IPS DF 6.9 (cell line): ENCODE measurements around the gene CRYBG3.

ENCODE experiments used
- DNase-seq: peaks from one replicate; pipeline ENCODE4 v3.0.0-alpha.2; 2013; ENCODE audit warnings: low read depth, low spot score
- H3K27ac ChIP-seq: one replicate; pipeline ENCODE4 v1.5.1; 2013; ENCODE audit warnings: low read length, control low read depth
- H3K27me3 ChIP-seq: 2 replicates; pipeline ENCODE4 v1.6.1; 2013; ENCODE audit warnings: mild to moderate bottlenecking, low read length; ENCODE audit not compliant: control insufficient read depth, insufficient read depth
- H3K36me3 ChIP-seq: 2 replicates; pipeline ENCODE4 v1.6.1; 2013; ENCODE audit warnings: low read length; ENCODE audit not compliant: control insufficient read depth, insufficient read depth
- H3K4me1 ChIP-seq: 2 replicates; pipeline ENCODE4 v1.6.1; 2013; ENCODE audit warnings: low read length; ENCODE audit not compliant: control insufficient read depth, insufficient read depth
- H3K4me3 ChIP-seq: 2 replicates; pipeline ENCODE4 v1.5.1; 2013; ENCODE audit warnings: mild to moderate bottlenecking, low read length
- H3K9me3 ChIP-seq: 2 replicates; pipeline ENCODE4 v1.6.1; 2013; ENCODE audit warnings: low read length, inconsistent platforms; ENCODE audit not compliant: control insufficient read depth, insufficient read depth
- WGBS: extraction: QIAGEN DNeasy Blood & Tissue Kit; methylation state at CpG from one replicate; pipeline ENCODE4 v1.1.7; 2013; ENCODE audit warnings: mixed read lengths, missing lambda C conversion rate; ENCODE audit not compliant: insufficient read length, insufficient coverage; 5-methylcytosine and 5-hydroxymethylcytosine counted together

The CRYBG3 gene

GRCh38 chr3:97871186-97871585, 49.4 kb downstream of the CRYBG3 start:
- H3K4me3 ChIP-seq, result no peak overlapping the region
- H3K27me3 ChIP-seq, result no peaks in the 10 kb centered on the region
- H3K4me1 ChIP-seq, result no peaks in the 10 kb centered on the region
- H3K27ac ChIP-seq, result no peak overlapping the region
- no peaks in the 10 kb centered on the region for H3K9me3 ChIP-seq
- no peaks in the 10 kb centered on the region for H3K36me3 ChIP-seq
- WGBS, result no CpG with 5 or more reads among the region's 3 CpGs
- no peak for DNase-seq

DNA sequence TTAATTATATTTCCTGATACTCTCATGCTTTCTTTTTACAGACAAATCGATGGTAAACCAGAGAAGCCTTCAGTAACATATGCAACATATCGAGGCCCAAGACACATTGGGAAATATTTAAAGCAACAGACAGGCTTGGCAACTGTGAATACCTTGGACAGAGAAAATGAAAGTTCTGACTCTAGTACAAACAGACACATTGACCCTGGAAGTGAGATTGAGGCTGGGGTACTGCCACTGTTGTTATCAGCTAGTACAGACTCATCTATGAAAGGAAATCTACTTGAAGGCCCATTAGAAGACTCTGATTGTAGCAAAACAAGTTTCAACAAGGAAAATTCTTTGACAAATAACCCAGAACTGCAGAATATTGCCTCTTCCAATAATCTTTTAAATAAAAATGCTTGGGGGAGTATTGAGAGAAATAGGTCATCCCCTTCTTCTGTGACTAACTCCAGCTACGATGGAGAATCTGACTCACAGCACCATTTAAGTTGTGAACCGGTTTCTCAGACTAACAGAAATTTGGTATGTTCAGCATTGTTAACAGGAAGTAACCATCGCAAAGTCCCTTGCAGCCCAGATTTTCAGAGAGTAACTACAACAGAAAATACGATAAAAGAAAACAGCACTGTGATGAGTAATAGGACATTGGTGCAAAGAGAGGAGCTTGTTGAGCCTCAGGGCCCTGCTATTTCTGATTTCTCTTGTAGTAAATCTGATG, 50.2 kb downstream of the CRYBG3 start:
- Histone ChIP-seq H3K9me3 (no peaks in the 10 kb centered on the region), H3K27ac (no peak overlapping the region), H3K4me1 (no peaks in the 10 kb centered on the region), H3K36me3 (no peaks in the 10 kb centered on the region), H3K4me3 (no peak overlapping the region), H3K27me3 (no peaks in the 10 kb centered on the region)
- no peak for DNase-seq
- no CpG with 5 or more reads among the region's 6 CpGs for WGBS

DNA sequence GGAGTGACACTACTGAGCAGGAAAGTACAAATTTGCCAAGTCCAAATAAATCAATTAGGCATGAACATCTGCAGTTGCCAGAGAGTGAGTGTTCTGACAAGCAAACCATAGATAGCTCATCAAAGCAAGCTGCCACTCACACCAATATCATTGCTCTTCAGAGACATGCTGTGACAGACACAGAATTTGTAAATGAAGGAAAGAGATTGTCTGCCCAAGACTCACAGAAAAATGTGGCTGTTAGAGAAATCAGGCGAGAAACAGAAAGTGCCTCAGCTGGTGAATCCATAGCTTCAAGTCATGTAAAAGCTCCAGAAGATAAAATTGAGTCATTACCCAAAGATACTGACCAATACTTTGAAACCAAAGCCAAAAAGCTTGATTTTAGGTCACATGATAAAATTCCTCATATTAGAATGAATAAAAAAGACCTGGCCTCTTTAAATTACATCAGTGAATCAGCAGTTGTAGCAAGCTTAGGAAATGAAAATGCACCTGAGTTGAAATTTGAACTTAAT, 50.8 kb downstream of the CRYBG3 start:
- H3K27ac ChIP-seq, result no peak overlapping the region
- no peaks in the 10 kb centered on the region for H3K36me3 ChIP-seq
- H3K4me1 ChIP-seq, result no peaks in the 10 kb centered on the region
- no peaks in the 10 kb centered on the region for H3K27me3 ChIP-seq
- no peak overlapping the region for H3K4me3 ChIP-seq
- no peak for DNase-seq
- no peaks in the 10 kb centered on the region for H3K9me3 ChIP-seq
- WGBS, result no CpG with 5 or more reads among the region's 1 CpG

DNA sequence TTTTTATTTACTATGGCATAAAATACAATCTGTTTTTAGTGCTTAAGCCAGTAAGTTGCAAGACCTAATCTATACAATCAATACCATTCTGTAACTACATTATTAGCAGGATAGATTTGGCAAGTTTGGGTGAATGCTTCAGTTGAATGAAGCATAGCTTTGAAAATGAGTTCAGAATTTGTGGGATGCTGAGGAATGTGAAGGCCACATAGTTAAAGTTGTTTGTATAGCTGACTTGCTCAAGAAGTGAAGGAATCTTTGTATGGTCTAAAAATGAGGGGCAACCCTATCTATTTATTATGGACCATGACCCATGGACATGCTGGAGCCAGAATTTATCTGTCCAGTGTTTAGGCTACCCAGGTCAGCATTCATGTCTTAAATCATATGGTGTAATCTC, 58.5 kb downstream of the CRYBG3 start:
- no peaks in the 10 kb centered on the region for H3K4me1 ChIP-seq
- no peaks in the 10 kb centered on the region for H3K36me3 ChIP-seq
- H3K27ac ChIP-seq, result no peak overlapping the region
- H3K27me3 ChIP-seq, result no peaks in the 10 kb centered on the region
- DNase-seq, result no peak
- no peaks in the 10 kb centered on the region for H3K9me3 ChIP-seq
- H3K4me3 ChIP-seq, result no peak overlapping the region

GRCh38 chr3:97882975-97883598, 61.3 kb downstream of the CRYBG3 start:
- no peak for DNase-seq

GRCh38 chr3:97883736-97884135, 61.9 kb downstream of the CRYBG3 start:
- no peaks in the 10 kb centered on the region for H3K4me1 ChIP-seq
- no CpG with 5 or more reads among the region's 4 CpGs for WGBS
- no peak overlapping the region for H3K4me3 ChIP-seq
- no peaks in the 10 kb centered on the region for H3K36me3 ChIP-seq
- no peak overlapping the region for H3K27ac ChIP-seq
- DNase-seq, result no peak
- H3K27me3 ChIP-seq, result no peaks in the 10 kb centered on the region
- H3K9me3 ChIP-seq, result no peaks in the 10 kb centered on the region

More at GRCh38 chr3:97882975-97883598, 61.3 kb downstream of the CRYBG3 start:
- Histone ChIP-seq H3K9me3 (no peaks in the 10 kb centered on the region), H3K27ac (no peak overlapping the region), H3K4me1 (no peaks in the 10 kb centered on the region), H3K36me3 (no peaks in the 10 kb centered on the region), H3K27me3 (no peaks in the 10 kb centered on the region), H3K4me3 (no peak overlapping the region)
- WGBS, result no CpG with 5 or more reads among the region's 5 CpGs

GRCh38 chr3:97884586-97885123, 62.8 kb downstream of the CRYBG3 start:
- Histone ChIP-seq H3K4me3 (no peak overlapping the region), H3K9me3 (no peaks in the 10 kb centered on the region), H3K4me1 (no peaks in the 10 kb centered on the region), H3K27ac (no peak overlapping the region), H3K27me3 (no peaks in the 10 kb centered on the region), H3K36me3 (no peaks in the 10 kb centered on the region)
- no peak for DNase-seq
- no CpG with 5 or more reads among the region's 2 CpGs for WGBS

DNA sequence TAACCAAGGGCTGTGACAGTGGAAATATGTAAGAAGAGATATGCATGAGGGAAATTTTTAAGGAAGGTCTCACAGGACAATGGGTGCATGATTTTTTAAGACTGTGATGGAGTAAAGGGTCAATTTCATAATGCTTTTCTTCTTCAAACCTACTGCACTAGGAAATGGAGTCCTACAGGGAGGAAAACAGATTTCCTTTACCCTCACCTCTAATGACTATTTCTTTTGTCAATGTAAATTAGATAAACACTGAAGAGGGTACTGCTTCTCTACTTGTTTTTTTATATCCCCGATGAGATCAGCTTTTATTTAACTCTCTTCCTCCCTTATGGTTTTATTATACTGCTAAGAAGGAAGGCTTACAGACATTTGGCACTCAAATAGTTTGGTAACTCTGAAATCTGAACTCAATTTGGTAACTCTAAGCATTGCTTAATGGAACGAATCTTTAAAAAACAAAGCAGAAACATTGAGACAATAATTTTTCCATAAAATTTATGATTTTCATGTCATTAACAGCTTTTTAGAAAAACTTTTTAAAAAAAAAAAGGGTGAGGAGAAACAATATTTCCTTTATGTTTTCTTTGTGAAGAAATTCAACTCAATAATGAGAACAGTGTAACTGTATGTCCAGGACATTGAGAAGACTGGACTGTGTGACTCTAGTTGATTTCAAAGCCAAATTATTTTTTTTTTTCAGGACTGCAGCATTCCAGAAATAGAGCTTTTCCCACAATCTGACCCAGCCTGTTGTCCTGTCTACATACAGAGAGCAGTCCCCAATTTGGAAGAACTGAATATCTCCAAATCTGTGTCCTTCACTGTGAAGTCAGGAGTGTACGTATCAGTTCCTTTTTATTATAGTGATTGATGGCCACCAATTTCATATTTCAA, 64.4 kb downstream of the CRYBG3 start:
- H3K27me3 ChIP-seq, result no peaks in the 10 kb centered on the region
- H3K4me3 ChIP-seq, result no peak overlapping the region
- H3K4me1 ChIP-seq, result no peaks in the 10 kb centered on the region
- no CpG with 5 or more reads among the region's 3 CpGs for WGBS
- H3K27ac ChIP-seq, result no peak overlapping the region
- no peaks in the 10 kb centered on the region for H3K9me3 ChIP-seq
- no peaks in the 10 kb centered on the region for H3K36me3 ChIP-seq
- DNase-seq, result no peak

- H3K27me3 ChIP-seq, result no peaks in the 10 kb centered on the region
- H3K9me3 ChIP-seq, result no peaks in the 10 kb centered on the region
- H3K27ac ChIP-seq, result no peak overlapping the region
- no peaks in the 10 kb centered on the region for H3K36me3 ChIP-seq
- no peak for DNase-seq
- no peak overlapping the region for H3K4me3 ChIP-seq
- H3K4me1 ChIP-seq, result no peaks in the 10 kb centered on the region
- WGBS, result no CpG with 5 or more reads among the region's 3 CpGs
These were observed 68.0 kb downstream of the CRYBG3 start for GRCh38 chr3:97889814-97890213.

GRCh38 chr3:97892852-97893251, 71.0 kb downstream of the CRYBG3 start:
- H3K27me3 ChIP-seq, result no peaks in the 10 kb centered on the region
- H3K27ac ChIP-seq, result no peak overlapping the region
- H3K9me3 ChIP-seq, result no peaks in the 10 kb centered on the region
- no peaks in the 10 kb centered on the region for H3K36me3 ChIP-seq
- DNase-seq, result no peak
- H3K4me3 ChIP-seq, result no peak overlapping the region
- no peaks in the 10 kb centered on the region for H3K4me1 ChIP-seq
- WGBS, result no CpG with 5 or more reads among the region's 1 CpG
